WTC11 (cell line): ENCODE measurements around the gene POSTN. TPM values are rescaled to one million over a fixed set of nuclear protein-coding genes. Genes with fewer than 3 reads are reported as not detected.

Experiments used
- ATAC-seq: fragments of 200-7000 bp; cut with Tn5 transposase; 2 replicates; pipeline ENCODE4 v1.10.0; 2021; ENCODE audit warnings: mild to moderate bottlenecking, moderate library complexity
- CTCF ChIA-PET: fragments of 300-600 bp; sonication (Branson Sonifier 250); formaldehyde crosslinking; loops from one replicate; lab custom pipeline; 2021; ENCODE audit warnings: antibody characterized with exemption; lab: Charles Lee
- POLR2A ChIA-PET: fragments of 350-600 bp; sonication (Branson Sonifier 250); formaldehyde crosslinking; loops from one replicate; lab custom pipeline; 2021; ENCODE audit warnings: antibody characterized with exemption; lab: Charles Lee
- DNase-seq: peaks from one replicate; pipeline ENCODE4 v3.0.0; 2021; ENCODE audit warnings: low spot score
- H3K27ac Mint-ChIP-seq: 2 replicates; pipeline ENCODE4 v1.8.0; 2021; ENCODE audit warnings: mixed read lengths
- H3K27me3 Mint-ChIP-seq: 2 replicates; pipeline ENCODE4 v1.8.0; 2021; ENCODE audit warnings: low read depth, mild to moderate bottlenecking, moderate library complexity, mixed read lengths
- H3K36me3 Mint-ChIP-seq: 2 replicates; pipeline ENCODE4 v1.8.0; 2021; ENCODE audit warnings: mixed read lengths
- H3K4me1 Mint-ChIP-seq: 2 replicates; pipeline ENCODE4 v1.8.0; 2022; ENCODE audit warnings: mixed read lengths
- H3K4me3 Mint-ChIP-seq: 2 replicates; pipeline ENCODE4 v1.8.0; 2021; ENCODE audit warnings: mild to moderate bottlenecking, moderate library complexity, mixed read lengths
- H3K9me3 Mint-ChIP-seq: 2 replicates; pipeline ENCODE4 v1.8.0; 2021; ENCODE audit warnings: mixed read lengths
- ATF2 ChIP-seq: sonication (generic); formaldehyde crosslinking; IDR thresholded peaks from 2 replicates; pipeline ENCODE4 v1.8.1; 2022; ENCODE audit warnings: low read depth, missing genetic modification reagents, borderline replicate concordance
- CREB1 ChIP-seq: sonication (generic); formaldehyde crosslinking; IDR thresholded peaks from 2 replicates; pipeline ENCODE4 v1.8.0; 2023; ENCODE audit warnings: mild to moderate bottlenecking, missing genetic modification reagents
- E2F1 ChIP-seq: sonication (generic); formaldehyde crosslinking; IDR thresholded peaks from 2 replicates; pipeline ENCODE4 v1.8.0; 2022; ENCODE audit warnings: mild to moderate bottlenecking, missing genetic modification reagents
- E2F5 ChIP-seq: sonication (generic); formaldehyde crosslinking; IDR thresholded peaks from 2 replicates; pipeline ENCODE4 v1.8.1; 2022; ENCODE audit warnings: mild to moderate bottlenecking, moderate library complexity, missing genetic modification reagents
- ELF4 ChIP-seq: sonication (generic); formaldehyde crosslinking; IDR thresholded peaks from 2 replicates; pipeline ENCODE4 v1.8.1; 2022; ENCODE audit warnings: low read depth, mild to moderate bottlenecking, moderate library complexity, missing genetic modification reagents
- FOXK1 ChIP-seq: sonication (generic); formaldehyde crosslinking; IDR thresholded peaks from 2 replicates; pipeline ENCODE4 v1.8.0; 2022; ENCODE audit warnings: mild to moderate bottlenecking, moderate library complexity, missing genetic modification reagents
- FOXP4 ChIP-seq: sonication (generic); formaldehyde crosslinking; IDR thresholded peaks from 2 replicates; pipeline ENCODE4 v1.8.0; 2022; ENCODE audit warnings: mild to moderate bottlenecking, missing genetic modification reagents
- GABPB1 ChIP-seq: sonication (generic); formaldehyde crosslinking; IDR thresholded peaks from 2 replicates; pipeline ENCODE4 v1.8.1; 2023; ENCODE audit warnings: mild to moderate bottlenecking, missing genetic modification reagents
- HMGXB4 ChIP-seq: sonication (generic); formaldehyde crosslinking; IDR thresholded peaks from 2 replicates; pipeline ENCODE4 v1.8.1; 2023; ENCODE audit warnings: mild to moderate bottlenecking, moderate library complexity, missing genetic modification reagents
- IRF2 ChIP-seq: sonication (generic); formaldehyde crosslinking; IDR thresholded peaks from 2 replicates; pipeline ENCODE4 v1.8.0; 2022; ENCODE audit warnings: low read depth, missing genetic modification reagents, borderline replicate concordance
- JAZF1 ChIP-seq: fragments of 250-450 bp; sonication (Bioruptor Pico); IDR thresholded peaks from 2 replicates; pipeline ENCODE4 v1.9.0; 2021; ENCODE audit warnings: moderate library complexity, mild to moderate bottlenecking, inconsistent platforms
- MAX ChIP-seq: sonication (generic); formaldehyde crosslinking; IDR thresholded peaks from 2 replicates; pipeline ENCODE4 v1.8.0; 2022; ENCODE audit warnings: mild to moderate bottlenecking, missing genetic modification reagents
- SP1 ChIP-seq: sonication (generic); formaldehyde crosslinking; conservative IDR thresholded peaks from 2 replicates; pipeline ENCODE4 v1.8.1; 2022; ENCODE audit warnings: missing genetic modification reagents
- STAT6 ChIP-seq: sonication (generic); formaldehyde crosslinking; conservative IDR thresholded peaks from 2 replicates; pipeline ENCODE4 v1.8.1; 2023; ENCODE audit warnings: mild to moderate bottlenecking, low read depth, missing genetic modification reagents, moderate library complexity
- TEAD1 ChIP-seq: sonication (generic); formaldehyde crosslinking; IDR thresholded peaks from 2 replicates; pipeline ENCODE4 v1.8.0; 2022; ENCODE audit warnings: mild to moderate bottlenecking, missing genetic modification reagents
- ZNF281 ChIP-seq: sonication (generic); formaldehyde crosslinking; IDR thresholded peaks from 2 replicates; pipeline ENCODE4 v1.8.0; 2023; ENCODE audit warnings: mild to moderate bottlenecking, missing genetic modification reagents
- ZNF396 ChIP-seq: fragments of 250-450 bp; sonication (Bioruptor Pico); IDR thresholded peaks from 2 replicates; pipeline ENCODE4 v1.8.0; 2021; ENCODE audit warnings: mild to moderate bottlenecking, moderate library complexity, borderline replicate concordance
- ZNF532 ChIP-seq: fragments of 250-450 bp; sonication (Bioruptor Pico); IDR thresholded peaks from 2 replicates; pipeline ENCODE4 v1.9.0; 2021; ENCODE audit warnings: mild to moderate bottlenecking, borderline replicate concordance
- total RNA-seq: library from RNA; stranded (reverse); gene quantifications from 3 replicates; pipeline ENCODE4 v1.2.3, GENCODE V29; 2021

Gene POSTN
- total RNA-seq, 1 experiment from 2014 or later, result 0.70 TPM

GRCh38 chr13:37561031-37561430, 37.5 kb downstream of the POSTN start (continued):
- TF ChIP-seq E2F1 (CRISPR knock-in tag) (no peak), MAX (CRISPR knock-in tag) (no peak), GABPB1 (CRISPR knock-in tag) (no peak), HMGXB4 (CRISPR knock-in tag) (no peak), ZNF281 (no peak), ATF2 (CRISPR knock-in tag) (no peak), TEAD1 (CRISPR knock-in tag) (no peak)
- TF ChIP-seq, all 79 proteins: peak for 0

- ATAC-seq, result no peak
- H3K4me3 Mint-ChIP-seq, result no peak overlapping the region
- peaks cover 21% of the 10 kb centered on the region for H3K9me3 Mint-ChIP-seq
- POLR2A ChIA-PET, result no interaction called here
- H3K27me3 Mint-ChIP-seq, result no peaks in the 10 kb centered on the region
- peaks cover 11% of the 10 kb centered on the region for H3K36me3 Mint-ChIP-seq
- H3K27ac Mint-ChIP-seq, result no peak overlapping the region
- CTCF ChIA-PET, result no interaction called here
- DNase-seq, result no peak
- H3K4me1 Mint-ChIP-seq, result peaks cover 2% of the 10 kb centered on the region; the same call in 1 of the 2 replicates
- TF ChIP-seq ZNF396 (no peak), FOXK1 (CRISPR knock-in tag) (no peak), E2F5 (CRISPR knock-in tag) (no peak), IRF2 (CRISPR knock-in tag) (no peak), ZNF532 (CRISPR knock-in tag) (no peak), JAZF1 (CRISPR knock-in tag) (no peak), CREB1 (no peak), STAT6 (no peak), FOXP4 (no peak), SP1 (no peak), ELF4 (CRISPR knock-in tag) (no peak)
Measured at GRCh38 chr13:37560526-37560925, 38.0 kb downstream of the POSTN start.
